Caco-2 (cell line): ENCODE data around the gene SYNPO. TPM values are rescaled to one million over a fixed set of nuclear protein-coding genes. Genes with fewer than 3 reads are reported as not detected.

Experiments
- BruUV-seq: library from RNA; stranded (reverse); fragments of 400-500 nt; replicated peaks from 2 replicates; lab custom pipeline; 2021; lab: Mats Ljungman, UMichigan
- CTCF ChIA-PET: fragments of 300-600 bp; sonication (Branson Sonifier 250); formaldehyde crosslinking; loops from one replicate; lab custom pipeline; 2022; ENCODE audit warnings: antibody characterized with exemption; lab: Charles Lee
- POLR2A ChIA-PET: fragments of 300-600 bp; sonication (Branson Sonifier 250); formaldehyde crosslinking; loops from one replicate; lab custom pipeline; 2022; ENCODE audit warnings: antibody characterized with exemption; lab: Charles Lee
- DNase-seq, 2 experiments: peaks; one replicate each; pipeline versions ENCODE4 v3.0.0 to v3.0.0-alpha.2; 2020 to 2022
- H3K27me3 ChIP-seq: replicated peaks from 2 replicates; pipeline ENCODE4 v1.6.0; 2011; ENCODE audit warnings: low read length; ENCODE audit not compliant: control insufficient read depth, insufficient read depth
- H3K36me3 ChIP-seq: 2 replicates; pipeline ENCODE4 v1.5.1; 2011; ENCODE audit warnings: low read length; ENCODE audit not compliant: control insufficient read depth, insufficient read depth
- H3K4me1 ChIP-seq: fragments of 250-450 bp; sonication (Bioruptor Pico); 2 replicates; pipeline ENCODE4 v1.5.1; 2020; ENCODE audit warnings: mild to moderate bottlenecking
- H3K4me3 ChIP-seq: 2 replicates; pipeline ENCODE4 v1.5.1; 2011; ENCODE audit warnings: low read depth, mild to moderate bottlenecking, control low read depth, low read length
- H3K9me3 ChIP-seq: fragments of 250-450 bp; sonication (Bioruptor Pico); 2 replicates; pipeline ENCODE4 v1.5.1; 2020; ENCODE audit warnings: mild to moderate bottlenecking, moderate library complexity
- H3K27ac Mint-ChIP-seq: one replicate; pipeline ENCODE4 v1.8.0; 2022; ENCODE audit warnings: mixed read lengths; ENCODE audit not compliant: unreplicated experiment
- H3K27me3 Mint-ChIP-seq: one replicate; pipeline ENCODE4 v1.8.0; 2022; ENCODE audit warnings: mixed read lengths; ENCODE audit not compliant: insufficient read depth, unreplicated experiment
- H3K36me3 Mint-ChIP-seq: one replicate; pipeline ENCODE4 v1.8.0; 2022; ENCODE audit warnings: mild to moderate bottlenecking, mixed read lengths; ENCODE audit not compliant: insufficient read depth, unreplicated experiment
- H3K4me1 Mint-ChIP-seq: one replicate; pipeline ENCODE4 v1.8.0; 2022; ENCODE audit warnings: low read depth, mixed read lengths; ENCODE audit not compliant: unreplicated experiment
- H3K4me3 Mint-ChIP-seq: one replicate; pipeline ENCODE4 v1.8.0; 2022; ENCODE audit warnings: mild to moderate bottlenecking, moderate library complexity, mixed read lengths; ENCODE audit not compliant: unreplicated experiment
- H3K9me3 Mint-ChIP-seq: one replicate; pipeline ENCODE4 v1.8.0; 2022; ENCODE audit warnings: mixed read lengths; ENCODE audit not compliant: unreplicated experiment
- CTCF ChIP-seq, 2 experiments: fragments of 200-600 bp in 1 of 2; IDR thresholded peaks; 1 replicate in 1 of 2; 2 replicates in 1 of 2; pipeline versions ENCODE4 v1.5.1 to v1.8.0; 2011 to 2022; ENCODE audit warnings: antibody characterized with exemption in 1 of 2, control low read depth in 1 of 2, inconsistent platforms in 1 of 2, low read depth in 1 of 2, low read length in 1 of 2, mild to moderate bottlenecking in 1 of 2, moderate library complexity in 1 of 2; ENCODE audit not compliant: insufficient read depth in 1 of 2, severe bottlenecking in 1 of 2, unreplicated experiment in 1 of 2
- intact Hi-C: fragments of 100-400 bp; cut with micrococcal nuclease; formaldehyde crosslinking; loops from one replicate; pipeline ENCODE4 v1.10.0; 2022; ENCODE audit not compliant: unreplicated experiment
- total RNA-seq: library from RNA; stranded (reverse); gene quantifications from 2 replicates; pipeline ENCODE4 v1.2.3, GENCODE V29; 2022

SYNPO gene
- total RNA-seq, 1 experiment from 2014 or later: 25.1 TPM

- Mint-ChIP-seq H3K9me3 (no peaks in the 10 kb centered on the region), H3K4me1 (peaks cover 16% of the 10 kb centered on the region), H3K4me3 (no peak overlapping the region), H3K27me3 (no peaks in the 10 kb centered on the region), H3K36me3 (peaks cover 19% of the 10 kb centered on the region), H3K27ac (no peak overlapping the region)
- BruUV-seq: no TSS peak
- H3K4me3 ChIP-seq: no peak overlapping the region
- POLR2A ChIA-PET: interaction anchor here (0.5 kb wide), 1 partner anchor 29 kb away, joined by 12 read pairs; no protein-coding TSS in a partner anchor
- CTCF ChIA-PET: no interaction called here
- intact Hi-C loops: no loop called here
- TF ChIP-seq CTCF (IDR thresholded peaks at IDR 0.05; ENCODE audit: insufficient read depth in 1 of 2, low read depth in 1 of 2, low read length in 1 of 2, severe bottlenecking in 1 of 2, unreplicated experiment in 1 of 2): no peak
- DNase-seq: no peak
- no peaks in the 10 kb centered on the region for H3K9me3 ChIP-seq
- no peaks in the 10 kb centered on the region for H3K36me3 ChIP-seq
- H3K4me1 ChIP-seq: no peaks in the 10 kb centered on the region
- H3K27me3 ChIP-seq: no peaks in the 10 kb centered on the region
Observed at GRCh38 chr5:150650021-150651006, 9.9 kb downstream of the SYNPO start.

GRCh38 chr5:150651382-150651781, 10.9 kb downstream of the SYNPO start:
- H3K4me3 Mint-ChIP-seq: no peak overlapping the region
- POLR2A ChIA-PET: no interaction called here

More at GRCh38 chr5:150651382-150651781, 10.9 kb downstream of the SYNPO start:
- no TSS peak for BruUV-seq
- H3K27ac Mint-ChIP-seq: no peak overlapping the region
- H3K4me3 ChIP-seq: no peak overlapping the region
- H3K36me3 ChIP-seq: no peaks in the 10 kb centered on the region
- no peaks in the 10 kb centered on the region for H3K27me3 ChIP-seq
- DNase-seq: no peak
- H3K4me1 ChIP-seq: no peaks in the 10 kb centered on the region
- H3K36me3 Mint-ChIP-seq: peaks cover 25% of the 10 kb centered on the region
- TF ChIP-seq CTCF (IDR thresholded peaks at IDR 0.05; ENCODE audit: insufficient read depth in 1 of 2, low read depth in 1 of 2, low read length in 1 of 2, severe bottlenecking in 1 of 2, unreplicated experiment in 1 of 2): no peak
- no peaks in the 10 kb centered on the region for H3K9me3 Mint-ChIP-seq
- H3K27me3 Mint-ChIP-seq: no peaks in the 10 kb centered on the region
- CTCF ChIA-PET: interaction anchor here (1.0 to 10.7 kb wide), 2 partner anchors 69 to 90 kb away, joined by 3 to 56 read pairs; no protein-coding TSS in a partner anchor
- H3K4me1 Mint-ChIP-seq: peaks cover 16% of the 10 kb centered on the region
- no peaks in the 10 kb centered on the region for H3K9me3 ChIP-seq
- intact Hi-C loops: no loop called here
